GM19463 (cell line): ENCODE data around the gene FGD3.
"Not testable (repeated sequence)": the region's sequence is repeated elsewhere in the genome, so short reads cannot be mapped to it uniquely, and the experiment has no call there.

Experiments used
- ATAC-seq: cut with Tn5 transposase; IDR thresholded peaks from one replicate; pipeline ENCODE4 v1.9.1; 2021; ENCODE audit warnings: mild to moderate bottlenecking, moderate library complexity; ENCODE audit not compliant: unreplicated experiment

Gene FGD3

DNA sequence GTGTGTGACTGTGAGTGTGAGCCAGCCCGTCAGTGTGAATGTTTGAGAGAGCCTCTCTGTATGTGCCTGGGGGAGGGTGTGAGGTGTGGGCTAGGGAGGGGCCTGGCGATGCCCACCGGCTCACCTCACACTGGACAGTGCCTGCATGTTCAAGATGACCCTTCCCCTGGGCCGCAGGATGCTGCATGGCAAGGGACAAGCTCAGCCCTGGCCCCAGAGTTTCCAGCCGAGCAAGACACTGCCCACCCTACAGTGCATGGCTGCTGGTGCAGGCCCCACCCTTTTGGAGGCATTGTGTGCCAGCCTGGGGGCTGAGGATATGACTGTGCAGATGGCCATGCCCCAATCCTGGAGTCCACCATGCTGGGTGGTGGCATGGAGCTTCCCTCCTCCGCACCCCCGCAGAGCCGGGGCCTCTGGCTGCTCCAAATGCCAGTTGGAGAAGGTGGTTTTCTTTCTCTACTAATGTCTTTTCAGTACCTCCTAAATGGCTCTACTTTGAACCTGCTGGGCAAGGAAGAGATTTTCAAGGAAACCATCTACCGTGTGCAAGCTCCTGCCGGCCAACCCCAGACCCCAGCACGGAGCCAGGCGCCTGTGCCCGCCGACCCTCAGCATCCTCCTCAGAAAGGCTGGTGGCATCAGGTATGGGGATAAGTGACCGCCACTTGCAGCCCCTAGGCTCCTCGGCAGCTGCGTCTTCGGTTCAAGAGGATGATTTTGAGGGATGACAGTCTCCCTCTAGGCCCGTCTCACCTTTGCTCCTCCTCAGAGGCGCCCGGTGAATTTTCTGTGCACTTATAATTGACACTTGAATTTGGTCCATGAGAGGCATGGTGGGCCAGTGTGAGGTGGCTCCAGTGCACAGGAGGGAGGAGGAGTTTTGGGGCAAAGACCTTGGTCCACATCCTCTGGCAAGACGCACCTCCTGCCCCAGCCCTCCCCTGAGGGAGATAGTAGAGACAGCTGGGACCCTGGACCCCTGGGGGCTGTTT, 27.7 kb downstream of the FGD3 start:
- ATAC-seq: no peak

DNA sequence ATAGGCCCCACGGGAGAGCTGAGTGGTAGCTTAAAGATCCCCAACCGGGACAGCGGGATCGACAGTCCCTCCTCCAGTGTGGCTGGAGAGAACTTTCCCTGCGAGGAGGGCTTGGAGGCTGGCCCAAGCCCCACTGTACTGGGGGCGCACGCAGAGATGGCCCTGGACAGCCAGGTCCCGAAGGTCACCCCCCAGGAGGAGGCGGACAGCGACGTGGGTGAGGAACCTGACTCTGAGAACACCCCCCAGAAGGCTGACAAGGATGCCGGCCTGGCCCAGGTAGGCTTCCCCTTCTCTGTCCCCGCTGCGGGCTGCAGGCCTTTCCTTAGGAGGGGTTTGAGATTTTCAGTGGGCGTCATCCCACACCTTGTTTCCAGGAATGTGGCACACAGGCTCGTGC, 29.1 kb downstream of the FGD3 start:
- ATAC-seq: no peak

DNA sequence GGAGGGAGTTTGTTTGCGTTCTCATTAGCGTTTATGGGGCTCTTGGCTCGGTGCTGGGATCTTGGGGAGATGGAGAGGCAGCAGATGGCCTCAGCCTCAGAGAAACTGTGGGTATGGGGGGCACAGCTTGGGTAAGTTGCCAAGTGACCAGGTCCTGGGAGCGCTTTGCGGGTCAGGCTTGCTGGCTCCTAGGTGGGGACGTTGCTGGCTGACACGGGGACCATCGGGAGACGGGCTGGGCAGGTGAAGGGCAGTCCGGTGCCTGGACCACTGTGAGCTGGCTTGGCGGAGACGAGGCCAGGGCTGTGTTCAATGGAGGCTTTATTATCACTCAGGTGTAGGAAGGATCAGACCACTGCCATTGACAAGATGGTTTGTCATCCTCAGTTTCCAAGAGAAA, 30.0 kb downstream of the FGD3 start:
- no peak for ATAC-seq

DNA sequence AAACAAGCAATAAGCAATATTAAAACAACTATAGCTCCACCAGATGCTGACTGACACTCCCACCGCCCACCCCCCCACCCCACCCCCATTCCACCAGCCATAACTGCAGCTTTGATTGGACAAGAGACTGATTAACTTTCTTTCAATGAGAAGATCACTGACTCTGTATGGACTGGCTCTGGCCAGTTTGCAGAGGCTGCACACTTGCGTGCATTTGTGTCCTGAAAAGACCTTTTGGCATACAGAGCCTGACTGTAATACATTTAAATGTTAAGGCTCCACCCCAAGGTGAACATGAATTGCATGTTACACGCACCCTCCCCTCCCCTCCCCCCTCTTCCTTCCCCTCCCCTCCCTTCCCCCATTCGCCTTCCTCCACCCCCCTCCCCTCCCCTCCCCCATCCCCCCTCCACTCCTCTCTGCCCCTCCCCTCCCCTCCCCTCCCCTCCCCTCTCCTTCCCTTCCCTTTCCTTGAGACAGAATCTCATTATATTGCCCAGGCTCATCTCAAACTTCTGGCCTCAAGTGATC, 31.1 kb downstream of the FGD3 start:
- ATAC-seq: no peak

DNA sequence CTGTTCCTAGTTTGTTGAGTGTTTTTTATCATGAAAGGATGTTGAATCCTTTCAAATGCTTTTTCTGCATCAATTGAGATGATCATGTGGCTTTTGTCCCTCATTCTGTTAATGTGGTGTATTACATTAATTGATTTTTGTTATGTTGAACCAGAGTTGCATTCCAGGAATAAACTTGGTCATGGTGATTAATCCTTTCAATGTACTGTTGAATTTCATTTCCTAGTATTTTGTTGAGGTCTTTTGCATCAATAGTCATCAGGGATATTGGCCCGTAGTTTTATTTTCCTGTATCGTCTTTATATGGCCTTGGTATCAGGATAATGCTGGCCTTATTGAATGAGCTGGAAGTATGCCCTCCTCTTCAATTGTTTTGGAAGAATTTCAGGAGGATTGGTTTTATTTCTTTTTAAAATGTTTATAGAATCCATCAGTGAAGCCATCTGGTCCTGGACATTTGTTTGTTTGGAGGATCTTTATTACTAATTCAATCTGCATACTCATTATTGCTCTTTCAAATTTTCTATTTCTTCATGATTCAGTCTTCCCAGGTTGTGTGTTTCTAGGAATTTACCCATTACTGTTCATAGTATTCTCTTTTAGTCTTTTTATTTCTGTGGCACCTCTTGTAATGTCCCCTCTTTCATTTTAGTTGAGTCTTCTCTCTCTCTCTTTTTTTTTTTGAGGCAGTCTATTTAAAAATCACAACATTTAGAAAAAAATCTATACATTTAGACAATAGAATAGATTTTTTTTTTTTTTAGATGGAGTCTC, 32.1 kb downstream of the FGD3 start:
- ATAC-seq: no peak

DNA sequence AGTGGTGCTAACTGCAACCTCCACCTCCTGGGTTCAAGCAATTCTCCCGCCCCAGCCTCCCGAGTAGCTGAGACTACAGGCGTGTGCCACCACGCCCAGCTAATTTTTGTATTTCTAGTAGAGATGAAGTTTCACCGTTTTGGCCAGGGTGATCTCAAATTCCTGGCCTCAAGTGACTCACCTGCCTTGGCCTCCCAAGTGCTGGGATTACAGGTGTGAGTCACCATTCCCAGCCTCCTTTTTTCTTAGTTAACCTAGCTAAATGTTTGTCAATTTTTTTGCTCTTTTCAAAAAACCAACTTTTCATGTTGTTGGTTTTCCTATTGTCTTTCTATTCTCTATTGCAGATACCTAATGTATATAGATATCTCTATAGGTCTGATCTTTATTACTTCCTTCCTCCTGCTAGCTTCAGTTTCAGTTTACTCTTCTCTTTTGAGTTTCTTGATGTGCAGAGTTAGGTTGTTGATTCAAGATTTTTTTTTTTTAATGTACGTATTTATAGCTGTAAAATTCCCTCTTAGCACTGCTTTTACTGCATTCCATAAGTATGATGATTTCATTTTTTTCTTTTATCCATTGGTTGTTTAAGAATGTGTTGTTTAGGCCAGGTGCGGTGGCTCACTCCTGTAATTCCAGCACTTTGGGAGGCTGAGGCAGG, 32.9 kb downstream of the FGD3 start:
- ATAC-seq: no peak

DNA sequence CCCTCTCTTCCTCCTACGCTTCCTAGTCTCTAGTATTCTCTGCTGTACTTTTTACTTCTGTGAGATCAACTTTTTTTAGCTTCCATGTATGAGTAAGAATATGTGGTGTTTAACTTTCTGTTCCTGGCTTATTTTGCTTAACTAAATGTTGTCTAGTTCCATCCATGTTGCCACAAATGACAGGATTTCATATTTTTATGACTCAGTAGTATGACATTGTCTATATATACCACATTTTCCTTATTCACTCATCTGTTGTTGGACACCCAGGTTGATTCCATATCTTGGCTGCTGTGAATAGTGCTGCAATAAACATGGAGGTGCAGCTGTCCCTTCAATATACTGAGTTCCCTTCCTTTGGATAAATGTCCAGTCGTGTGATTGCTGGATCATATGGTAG, 34.8 kb downstream of the FGD3 start:
- ATAC-seq: no peak

DNA sequence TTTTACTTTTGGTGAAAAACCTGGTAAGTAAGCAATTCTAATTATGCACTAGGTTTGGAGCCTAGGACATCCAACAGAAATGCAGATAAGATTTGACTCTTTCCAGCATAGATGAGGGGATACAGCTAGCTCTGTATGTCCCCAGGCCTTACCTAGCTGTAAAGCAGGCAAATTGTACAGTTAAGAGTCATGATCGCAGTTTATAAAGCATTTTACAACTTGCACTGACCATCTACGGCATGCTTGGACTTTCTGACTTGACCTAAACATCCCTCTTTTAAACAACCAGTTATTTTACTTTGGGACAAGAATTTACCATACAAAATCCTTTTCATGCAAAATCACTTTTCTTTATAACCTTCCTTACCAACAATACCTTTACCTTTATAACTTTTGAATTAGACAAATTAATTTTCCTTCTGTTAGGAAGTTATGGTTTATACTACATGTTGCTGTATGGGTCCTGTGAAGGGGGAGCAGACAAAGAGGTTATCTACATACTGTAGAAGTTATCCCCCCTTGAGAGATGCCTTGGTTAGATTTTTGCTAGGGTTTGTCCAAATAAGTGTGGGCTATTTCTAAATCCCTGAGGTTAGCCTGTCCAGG, 36.8 kb downstream of the FGD3 start:
- ATAC-seq: no peak

DNA sequence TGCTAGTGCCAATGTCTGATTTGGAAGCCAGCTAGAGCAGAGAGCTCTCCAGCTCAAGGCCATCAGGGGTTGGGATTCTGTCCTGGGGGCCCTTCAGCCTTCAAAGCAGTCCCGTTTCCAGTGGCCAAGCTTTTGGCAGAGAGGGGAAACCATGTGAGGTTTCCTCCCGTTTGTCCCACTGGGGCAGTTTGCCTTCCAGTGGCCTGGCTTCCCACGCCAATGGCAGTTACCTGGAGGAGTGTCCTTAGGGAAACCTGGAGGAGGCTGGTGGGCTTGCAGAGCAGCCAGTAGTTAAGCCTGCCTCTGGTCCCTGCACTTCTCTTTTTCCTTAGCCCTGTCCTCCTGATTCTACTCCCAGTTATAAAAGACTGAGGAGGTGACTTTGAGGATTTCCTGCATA, 37.7 kb downstream of the FGD3 start:
- ATAC-seq: no peak

DNA sequence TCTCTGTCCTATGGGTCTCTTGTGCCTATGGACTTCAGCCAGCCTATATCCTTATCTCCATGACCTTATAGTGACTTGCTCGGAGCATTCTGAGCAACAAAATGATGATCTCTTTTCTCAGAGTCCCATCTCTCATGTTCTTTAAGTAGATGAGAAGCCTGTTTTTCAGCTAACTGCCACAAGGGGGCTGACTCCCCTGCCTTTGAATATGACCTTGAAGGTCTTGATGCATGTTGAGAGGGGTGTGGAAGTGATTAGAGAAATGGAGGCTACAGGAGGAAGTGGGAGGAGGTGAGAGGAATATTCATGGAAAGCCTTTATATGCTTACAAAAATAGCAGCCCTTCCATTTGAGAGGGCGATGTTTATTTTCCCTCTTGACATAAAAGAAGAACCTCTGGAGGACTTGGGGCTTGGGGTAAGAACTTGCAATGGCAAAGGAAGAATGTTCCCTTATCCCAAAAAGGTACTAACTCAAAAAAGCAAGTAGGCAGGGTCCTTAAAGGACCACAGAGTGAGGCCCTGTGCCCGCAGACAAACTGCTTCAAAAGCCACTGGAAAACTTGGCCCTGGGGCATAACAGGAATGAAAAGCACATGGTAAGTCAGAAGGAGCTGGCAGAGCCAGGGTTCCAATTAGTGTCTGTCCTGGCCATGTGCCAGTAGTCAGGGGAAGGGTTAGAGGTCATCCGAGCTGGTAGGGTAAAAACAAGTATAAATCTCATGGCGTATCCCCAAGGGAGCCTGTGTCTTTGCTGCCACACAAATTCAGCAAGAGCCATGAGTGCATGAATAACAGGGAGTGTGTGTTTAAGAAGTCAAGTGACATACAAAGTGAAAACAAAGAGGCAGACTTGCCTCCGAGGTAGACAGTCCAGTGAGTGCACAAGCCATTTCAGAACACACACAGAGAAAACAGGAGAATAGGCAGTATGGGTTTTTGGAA, 39.1 kb downstream of the FGD3 start:
- ATAC-seq: no peak

DNA sequence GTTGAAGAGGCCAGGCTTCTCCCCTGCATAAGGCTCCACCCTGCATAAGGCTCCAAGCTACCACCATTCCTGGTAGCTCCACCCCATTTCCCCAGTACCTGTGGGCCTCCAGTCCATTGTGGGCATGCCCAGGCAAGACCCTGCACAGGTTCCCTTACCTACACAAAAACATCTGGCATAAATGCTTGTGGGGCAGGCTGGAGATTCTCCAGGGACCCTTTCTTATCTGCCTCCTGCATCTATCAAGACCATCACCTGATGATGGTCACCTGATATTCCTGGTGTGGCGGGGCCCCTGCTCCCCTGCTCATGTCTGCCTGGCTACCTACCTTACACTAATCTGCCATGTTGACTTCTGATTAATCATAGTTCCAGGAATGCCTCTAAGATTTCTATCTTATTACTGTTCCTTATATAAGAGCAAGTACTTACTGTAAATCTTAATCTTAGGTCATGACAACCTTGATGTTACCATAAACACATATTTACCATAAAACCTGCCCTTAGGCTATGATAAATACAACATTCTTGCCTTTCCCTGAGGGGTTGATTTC, 41.0 kb downstream of the FGD3 start:
- no peak for ATAC-seq

DNA sequence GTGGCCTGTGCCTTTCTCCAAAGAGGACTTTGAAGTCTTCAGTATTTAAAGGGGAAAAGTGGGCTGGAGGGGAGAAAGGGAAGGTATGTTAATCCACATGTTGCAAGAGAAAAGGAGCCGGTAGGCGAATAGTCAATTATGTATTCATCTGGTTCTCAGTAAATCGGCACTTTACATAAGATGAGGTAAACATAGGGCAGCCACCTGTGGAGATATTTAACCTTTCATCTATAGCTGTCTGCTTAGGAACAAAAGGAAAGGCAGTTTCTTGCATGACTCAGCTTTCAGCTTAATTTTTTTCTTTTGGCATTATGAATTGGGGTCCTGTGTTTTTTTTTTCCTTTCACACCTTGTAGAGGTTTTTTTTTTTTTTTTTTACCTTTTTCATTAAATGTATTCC, 42.2 kb downstream of the FGD3 start:
- ATAC-seq: no peak

DNA sequence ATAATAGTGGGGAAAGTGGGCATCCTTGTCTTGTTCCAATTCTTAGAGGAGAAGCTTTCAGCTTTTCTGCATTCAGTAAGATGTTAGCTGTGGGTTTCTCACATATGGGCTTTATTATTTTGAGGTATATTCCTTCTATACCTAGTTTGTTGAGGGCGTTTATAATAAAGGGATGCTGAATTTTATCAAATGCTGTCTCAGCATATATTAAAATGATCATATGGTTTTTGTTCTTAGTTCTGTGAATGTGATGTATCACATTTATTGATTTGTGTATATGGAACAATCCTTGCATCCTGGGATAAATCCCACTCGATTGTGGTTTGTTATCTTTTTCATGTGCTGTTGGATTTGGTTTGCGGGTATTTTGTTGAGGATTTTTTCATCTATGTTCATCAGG, 43.1 kb downstream of the FGD3 start:
- ATAC-seq: no peak

DNA sequence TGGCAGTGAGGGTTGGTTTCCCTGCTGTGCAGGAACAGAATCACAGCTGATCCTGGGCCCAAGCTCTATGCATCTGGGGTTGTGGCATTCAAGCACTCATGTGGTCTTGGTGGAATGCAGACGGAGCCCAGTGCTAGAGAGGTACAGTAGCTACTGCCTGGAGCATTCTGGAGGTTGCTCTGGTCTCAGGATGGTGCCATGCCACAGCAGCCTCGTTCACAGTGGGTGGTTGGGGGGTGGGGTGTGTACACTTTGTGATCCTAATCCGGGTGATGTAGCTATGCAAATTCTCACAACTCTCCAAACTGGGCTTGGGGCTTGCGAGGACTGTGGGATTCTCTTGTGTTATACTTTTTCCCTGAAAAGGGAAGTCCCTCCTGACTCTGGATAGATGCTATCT, 45.2 kb downstream of the FGD3 start:
- no peak for ATAC-seq

DNA sequence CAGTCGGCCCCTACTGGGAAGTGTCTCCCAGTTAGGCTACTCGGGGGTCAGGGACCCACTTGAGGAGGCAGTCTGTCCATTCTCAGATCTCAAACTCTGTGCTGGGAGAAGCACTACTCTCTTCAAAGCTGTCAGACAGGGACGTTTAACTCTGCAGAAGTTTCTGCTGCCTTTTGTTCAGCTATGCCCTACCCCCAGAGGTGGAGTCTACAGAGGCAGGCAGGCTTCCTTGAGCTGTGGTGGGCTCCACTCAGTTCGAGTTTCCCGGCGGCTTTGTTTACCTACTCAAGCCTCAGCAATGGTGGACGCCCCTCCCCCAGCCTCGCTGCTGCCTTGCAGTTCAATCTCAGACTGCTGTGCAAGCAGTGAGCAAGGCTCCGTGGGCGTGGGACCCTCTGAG, 51.5 kb downstream of the FGD3 start:
- not testable (repeated sequence) for ATAC-seq

DNA sequence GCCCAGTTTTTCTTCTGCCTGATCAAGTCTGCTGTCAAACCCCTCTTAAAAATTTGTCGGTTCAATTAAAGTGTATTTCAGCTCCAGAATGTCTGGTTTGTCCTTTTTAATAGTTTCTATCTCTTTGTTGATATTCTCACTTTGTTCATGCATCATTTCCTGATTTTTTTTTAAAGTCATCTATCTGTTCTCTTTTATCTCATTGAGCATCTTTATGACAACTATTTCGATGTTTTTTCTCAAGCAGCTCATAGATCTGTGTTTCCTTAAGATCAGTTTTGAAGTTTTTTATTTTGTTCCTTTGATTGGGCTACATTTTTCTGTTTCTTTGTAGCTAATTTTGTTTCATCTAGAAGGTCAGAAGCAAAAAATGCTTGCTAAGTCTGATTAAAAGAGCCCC, 53.7 kb downstream of the FGD3 start:
- ATAC-seq: no peak

DNA sequence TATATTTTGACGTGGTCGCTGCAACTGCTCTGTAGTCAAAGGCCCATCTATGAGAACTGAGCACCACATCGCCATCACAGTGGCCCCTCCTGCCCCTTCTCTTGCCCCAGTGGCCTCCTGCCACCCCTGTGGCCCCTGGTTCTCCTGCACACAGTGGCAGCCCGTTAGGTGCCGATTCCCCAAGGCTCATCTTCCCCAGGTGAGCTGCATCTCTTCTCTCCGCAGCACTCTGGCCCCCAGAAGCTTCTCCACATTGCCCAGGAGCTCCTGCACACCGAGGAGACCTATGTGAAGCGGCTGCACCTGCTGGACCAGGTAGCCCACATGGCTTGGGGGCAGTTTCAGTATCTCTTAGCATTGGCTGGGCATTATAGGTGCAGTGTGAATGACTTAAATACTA, 55.4 kb downstream of the FGD3 start:
- no peak for ATAC-seq

DNA sequence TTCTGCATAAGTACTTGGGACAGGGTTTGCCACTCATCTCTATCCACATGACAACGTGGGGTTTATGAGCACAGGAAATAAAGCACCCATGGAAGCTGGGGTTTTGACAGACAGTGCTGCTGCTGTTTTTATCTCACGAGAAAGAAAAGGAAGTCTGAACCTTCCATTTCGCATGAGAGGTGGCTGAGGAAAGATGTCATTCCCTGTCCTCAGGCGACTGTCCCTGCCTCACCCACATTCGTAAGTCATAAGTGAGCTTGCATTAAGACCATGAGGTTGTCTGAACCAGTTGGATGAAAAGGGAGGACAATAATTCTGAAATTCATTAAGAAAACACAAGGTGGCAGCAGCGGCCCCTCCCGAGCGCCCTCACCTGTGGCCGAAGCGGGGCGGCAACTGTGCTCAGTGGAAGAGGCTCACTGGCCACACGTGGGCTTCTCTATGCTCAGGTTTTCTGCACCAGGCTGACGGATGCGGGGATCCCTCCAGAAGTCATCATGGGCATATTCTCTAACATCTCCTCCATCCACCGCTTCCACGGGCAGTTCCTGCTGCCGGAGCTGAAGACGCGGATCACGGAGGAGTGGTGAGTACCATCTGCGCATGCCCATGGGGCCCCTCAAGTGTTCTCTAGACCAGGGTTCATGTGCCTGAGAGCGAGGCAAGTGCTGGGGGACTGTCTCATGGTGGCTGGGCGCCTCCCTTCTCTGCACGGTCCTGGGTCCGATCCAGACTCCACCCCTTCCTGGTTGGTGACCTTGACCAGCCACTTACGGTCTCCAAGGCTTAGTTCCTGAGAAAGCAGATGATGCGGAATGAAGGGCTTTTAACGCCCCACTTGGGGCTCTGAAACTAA, 56.5 kb downstream of the FGD3 start:
- no peak for ATAC-seq

DNA sequence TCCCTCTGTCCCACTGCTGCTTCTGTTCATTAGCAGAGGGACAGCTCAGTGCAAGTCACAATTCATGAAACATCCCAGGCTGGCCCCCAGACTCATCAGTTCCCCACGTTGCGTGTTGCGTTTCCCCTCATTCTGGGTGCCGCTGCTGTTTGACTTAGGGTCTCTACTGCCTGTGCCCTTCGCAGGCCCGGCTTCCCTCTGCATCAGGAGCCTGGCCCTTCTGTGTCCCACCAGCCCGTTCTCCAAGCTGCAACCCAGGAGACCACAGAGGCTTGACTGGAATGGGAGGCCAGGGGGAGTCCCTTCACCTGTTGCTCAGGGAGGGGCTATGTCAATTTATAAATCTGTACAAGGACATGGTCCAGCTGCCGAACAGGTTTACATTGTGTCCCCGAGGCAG, 57.2 kb downstream of the FGD3 start:
- ATAC-seq: no peak
